GM21737 (cell line): ENCODE measurements around the gene FGGY.
"Not testable (repeated sequence)": the region's sequence is repeated elsewhere in the genome, so short reads cannot be mapped to it uniquely, and the experiment has no call there.

Source experiments
- ATAC-seq: cut with Tn5 transposase; IDR thresholded peaks from one replicate; pipeline ENCODE4 v1.9.1; 2021; ENCODE audit warnings: mild to moderate bottlenecking, moderate library complexity; ENCODE audit not compliant: unreplicated experiment

The FGGY gene

GRCh38 chr1:59532102-59532501 is 235.2 kb downstream of the FGGY start:
- ATAC-seq, result no peak

DNA sequence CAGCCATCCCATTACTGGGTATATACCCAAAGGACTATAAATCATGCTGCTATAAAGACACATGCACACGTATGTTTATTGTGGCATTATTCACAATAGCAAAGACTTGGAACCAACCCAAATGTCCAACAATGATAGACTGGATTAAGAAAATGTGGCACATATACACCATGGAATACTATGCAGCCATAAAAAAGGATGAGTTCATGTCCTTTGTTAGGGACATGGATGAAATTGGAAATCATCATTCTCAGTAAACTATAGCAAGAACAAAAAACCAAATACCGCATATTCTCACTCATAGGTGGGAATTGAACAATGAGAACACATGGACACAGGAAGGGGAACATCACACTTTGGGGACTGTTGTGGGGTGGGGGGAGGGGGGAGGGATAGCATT is 241.6 kb downstream of the FGGY start:
- ATAC-seq, result not testable (repeated sequence)

DNA sequence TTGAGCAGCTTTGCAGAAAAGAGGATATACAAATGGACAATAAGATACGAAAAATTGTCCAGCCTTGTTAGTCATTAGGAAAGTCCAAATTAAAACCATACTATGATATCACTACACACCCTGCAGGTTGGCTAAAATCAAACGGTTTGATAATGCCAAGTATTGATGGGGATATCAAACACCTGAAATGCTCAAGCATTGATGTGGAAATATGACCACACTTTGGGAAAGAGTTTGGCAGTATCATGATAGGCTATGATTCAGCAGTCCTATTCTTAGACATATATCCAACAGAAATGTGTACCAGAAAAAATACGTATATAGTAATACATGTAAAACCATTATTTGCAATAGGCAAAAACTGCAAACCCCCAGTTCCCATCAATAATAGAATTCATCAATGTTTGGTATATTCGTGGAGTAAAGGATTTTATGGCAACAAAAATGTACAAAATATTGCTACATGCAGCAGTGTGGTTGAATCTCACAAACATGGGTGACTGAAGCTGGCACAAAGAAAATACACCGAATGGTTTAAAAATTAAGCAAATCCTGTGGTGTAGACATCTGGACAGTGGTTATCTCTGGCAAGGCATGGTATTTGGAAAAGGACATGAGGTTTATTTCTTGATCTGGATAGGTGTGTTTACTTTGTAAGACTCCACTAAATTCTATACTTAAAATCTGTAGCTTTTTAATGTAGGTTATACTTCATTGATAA is 243.2 kb downstream of the FGGY start:
- ATAC-seq, result no peak

DNA sequence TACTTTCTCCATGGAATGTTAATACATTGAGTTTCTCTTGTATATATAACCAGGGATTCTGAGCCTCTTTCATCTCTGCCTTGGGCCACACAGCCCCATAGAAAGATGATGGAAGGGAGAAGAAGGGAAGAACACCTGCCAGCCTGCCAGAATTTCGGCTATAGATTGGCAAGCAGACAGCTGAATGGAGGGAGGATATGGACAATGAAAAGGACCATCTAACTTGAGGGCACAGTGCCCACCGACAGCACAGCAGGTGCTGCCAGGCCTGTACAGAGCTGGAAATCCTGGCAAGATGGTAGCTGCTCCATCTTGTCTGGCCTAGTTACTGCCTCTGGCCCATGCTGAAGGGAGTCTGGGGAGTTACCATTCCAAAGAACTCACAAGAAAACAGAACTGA is 244.3 kb downstream of the FGGY start:
- ATAC-seq, result no peak

DNA sequence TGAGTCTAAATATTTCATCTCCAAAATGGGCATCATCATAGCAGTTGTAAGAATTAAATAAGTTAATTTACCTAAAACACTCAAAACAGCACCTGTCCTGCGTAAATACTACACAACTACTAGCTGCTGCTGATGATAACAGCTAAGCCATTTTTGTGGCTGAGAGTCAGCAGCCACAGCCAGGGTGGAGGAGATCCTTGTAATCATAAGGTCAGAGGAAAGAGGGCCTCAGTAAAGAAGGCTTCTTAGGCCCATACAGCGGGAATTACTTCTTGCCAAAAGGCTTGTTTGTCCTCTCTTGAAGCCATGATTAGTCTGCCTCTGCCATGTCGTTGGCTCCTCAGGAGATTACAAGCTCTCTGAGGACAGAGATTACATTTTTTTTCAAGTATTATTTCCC is 245.0 kb downstream of the FGGY start:
- ATAC-seq, result no peak

DNA sequence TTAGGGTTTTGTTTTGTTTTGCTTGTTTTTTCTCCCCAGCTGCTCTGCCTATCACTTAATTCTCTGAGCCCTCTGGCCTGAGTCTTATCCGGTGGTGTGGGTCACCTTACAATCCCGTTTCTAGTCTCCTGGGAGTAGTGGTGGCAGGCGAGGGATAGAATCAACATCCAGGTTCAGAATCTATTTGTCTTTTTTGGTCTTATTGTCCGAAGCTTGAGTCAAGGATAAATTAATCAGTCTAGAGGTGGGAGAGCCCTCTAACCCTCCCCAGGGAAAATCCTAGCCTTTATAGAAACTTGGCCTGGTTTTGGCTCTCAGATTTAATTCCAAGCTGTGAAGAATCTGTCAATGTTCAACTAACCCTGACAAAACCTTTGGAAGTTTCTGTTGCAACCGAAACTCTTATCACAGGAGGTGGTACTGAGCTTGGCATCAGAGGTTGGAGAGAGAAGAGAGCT is 246.3 kb downstream of the FGGY start:
- no peak for ATAC-seq

DNA sequence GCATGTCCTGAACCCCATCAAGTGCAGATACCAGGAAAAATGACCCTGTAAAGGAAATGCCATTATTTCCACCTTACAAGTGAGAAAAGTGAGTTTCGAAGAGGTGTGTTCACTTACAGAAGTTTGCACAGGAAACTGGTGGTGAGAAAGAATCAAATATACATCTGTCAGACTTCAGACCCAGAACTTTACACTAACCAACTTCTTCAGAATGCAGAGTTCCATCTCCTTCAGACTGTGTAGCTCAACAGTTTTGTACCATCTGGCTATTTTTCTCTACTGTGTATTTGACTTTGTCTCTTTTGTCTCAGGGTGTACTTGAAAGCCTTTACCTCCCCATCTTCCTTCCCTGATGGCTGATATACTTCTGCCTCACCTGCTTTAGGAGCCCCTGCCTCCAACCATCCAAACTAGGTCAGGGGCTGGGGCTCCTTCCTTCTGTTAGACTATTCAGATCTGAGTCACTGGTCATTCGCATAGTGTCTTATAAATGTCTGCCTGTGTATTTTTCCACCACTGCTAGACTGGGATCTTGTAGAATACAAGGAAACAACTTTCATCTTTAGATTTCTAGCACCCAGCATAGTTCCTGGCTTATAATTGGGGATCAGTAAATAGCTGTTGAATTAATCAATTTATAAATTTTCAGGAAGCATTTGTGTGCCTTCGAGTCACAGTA is 247.9 kb downstream of the FGGY start:
- ATAC-seq, result no peak

DNA sequence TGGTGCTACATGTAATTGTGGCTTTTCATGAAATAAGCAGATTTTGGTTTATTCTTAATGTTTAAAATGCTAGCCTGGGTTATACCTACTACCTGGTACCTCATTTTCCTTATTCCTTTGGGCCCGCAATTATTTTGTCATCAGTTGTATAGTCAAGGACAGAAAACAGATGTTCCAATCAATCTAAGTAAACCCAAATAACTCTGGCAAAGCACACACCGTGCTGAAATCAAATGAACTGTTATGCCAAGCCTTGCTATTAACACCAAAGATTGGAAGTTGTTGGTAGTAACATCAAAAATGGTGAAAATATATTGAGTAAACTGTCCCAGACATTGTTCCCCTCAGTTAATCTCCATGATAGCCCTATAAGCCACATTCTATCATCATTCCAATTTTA is 248.9 kb downstream of the FGGY start:
- ATAC-seq, result no peak

DNA sequence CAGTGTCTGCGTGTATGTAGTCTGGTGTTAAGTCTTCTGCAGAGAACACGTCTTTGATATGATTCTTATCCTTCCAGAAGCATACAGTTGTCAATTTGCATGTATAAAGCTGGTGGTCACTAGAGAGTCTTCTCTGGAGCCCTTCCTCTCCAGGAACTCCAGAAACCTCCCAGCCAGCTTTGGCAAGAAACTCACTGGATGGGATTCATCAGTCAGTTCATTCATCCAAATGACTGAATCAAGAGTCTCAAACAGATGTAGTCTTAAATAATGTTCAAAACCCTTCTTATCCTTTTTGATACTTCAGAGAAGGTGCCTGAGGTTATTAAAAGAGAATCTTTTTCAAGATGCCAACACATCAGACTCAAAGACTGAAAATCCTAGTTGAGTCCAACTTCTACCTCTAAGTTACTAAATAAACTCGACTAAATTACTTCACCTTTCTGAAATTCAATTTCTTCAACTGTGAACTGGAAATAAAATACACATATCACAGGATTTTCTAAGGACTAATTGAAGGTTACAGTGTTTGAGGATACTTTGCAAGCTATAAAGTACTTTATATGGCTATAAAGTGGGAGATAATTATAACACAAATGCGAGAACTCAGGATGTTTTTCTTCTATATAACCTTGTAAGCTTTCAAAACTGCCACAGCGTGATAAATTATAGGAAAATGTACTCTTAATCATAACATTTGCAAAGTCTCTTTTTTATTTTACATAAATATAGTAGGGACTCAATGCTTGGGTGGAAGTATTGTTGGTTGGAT is 252.4 kb downstream of the FGGY start:
- ATAC-seq, result no peak

GRCh38 chr1:59549903-59550302 is 253.0 kb downstream of the FGGY start:
- no peak for ATAC-seq

- ATAC-seq, result no peak
Observed at GRCh38 chr1:59552007-59552406, 255.1 kb downstream of the FGGY start.

GRCh38 chr1:59553371-59553770 is 256.5 kb downstream of the FGGY start:
- no peak for ATAC-seq

GRCh38 chr1:59554011-59554663 is 257.2 kb downstream of the FGGY start:
- no peak for ATAC-seq

DNA sequence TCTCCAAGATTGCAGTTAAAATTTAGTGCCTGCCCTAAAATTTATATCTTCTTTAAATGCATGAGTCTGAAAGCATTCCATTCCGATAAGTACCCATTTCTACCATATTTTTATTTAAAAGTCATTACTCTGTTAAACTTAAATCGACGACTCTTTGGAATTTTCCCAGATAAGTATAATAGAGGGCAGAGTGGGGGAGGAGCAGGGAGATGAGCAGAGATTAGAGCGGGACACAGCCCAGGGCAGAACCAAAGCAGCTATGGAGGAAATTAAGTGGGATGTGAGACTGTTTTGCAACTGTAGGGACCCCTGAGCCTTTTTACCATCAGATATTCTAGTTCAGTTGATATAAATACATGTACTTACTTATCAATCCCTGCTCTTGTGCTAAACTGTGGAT is 257.9 kb downstream of the FGGY start:
- no peak for ATAC-seq

- no peak for ATAC-seq
Observed at GRCh38 chr1:59556398-59556797, 259.5 kb downstream of the FGGY start.

DNA sequence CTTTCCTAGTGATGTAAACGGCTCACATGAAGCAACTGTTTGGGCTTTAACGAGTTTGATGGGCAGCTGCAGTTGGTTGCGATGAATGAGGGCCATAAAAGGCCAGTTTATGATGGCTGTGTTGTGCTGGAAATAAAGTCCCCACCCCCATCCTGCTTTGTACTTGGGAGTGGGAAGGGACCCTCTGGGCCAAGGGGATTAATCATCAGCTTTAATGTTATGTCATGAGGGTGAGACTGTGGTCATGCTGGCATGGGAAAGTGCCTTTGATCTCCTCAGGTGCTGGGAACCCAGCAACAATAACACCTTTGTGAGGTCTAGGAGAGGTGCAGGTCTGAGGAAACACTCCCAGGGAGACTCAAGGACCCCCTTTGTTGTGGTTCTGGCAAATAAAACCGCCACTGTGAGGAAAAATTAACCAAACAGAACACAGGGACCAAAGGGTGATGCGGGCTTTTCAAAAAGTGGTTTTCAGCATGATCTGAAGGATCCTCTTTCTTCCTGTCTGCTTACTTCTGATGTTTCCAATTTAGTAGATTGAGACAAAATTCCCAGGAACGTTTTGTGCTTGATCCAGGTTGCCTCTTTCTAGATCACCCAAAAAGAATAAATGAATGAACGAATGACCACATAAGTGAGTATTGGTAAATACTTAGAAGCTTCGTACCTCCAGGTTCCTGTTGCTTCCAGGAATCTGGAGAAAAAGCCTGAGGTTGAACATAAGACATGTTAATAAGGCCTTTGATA is 260.1 kb downstream of the FGGY start:
- ATAC-seq, result no peak

GRCh38 chr1:59557549-59557885 is 260.6 kb downstream of the FGGY start:
- no peak for ATAC-seq

DNA sequence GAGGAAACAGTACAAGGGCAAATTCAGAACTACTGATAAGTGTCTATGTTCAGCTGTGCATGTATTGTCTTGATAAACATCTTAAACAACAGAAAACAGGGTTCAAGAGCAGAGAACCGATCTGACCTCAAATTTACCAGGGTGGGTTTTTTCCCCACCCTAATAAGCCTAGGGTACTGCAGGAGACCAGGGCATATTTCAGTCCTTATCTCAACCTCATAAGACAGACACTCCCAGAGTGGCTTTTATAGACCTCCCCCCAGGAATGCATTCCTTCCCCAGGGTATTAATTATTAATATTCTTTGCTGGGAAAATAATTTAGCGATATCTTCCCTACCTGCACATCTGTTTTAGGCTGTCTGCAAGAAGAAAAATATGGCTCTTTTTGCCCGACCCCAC is 261.7 kb downstream of the FGGY start:
- ATAC-seq, result not testable (repeated sequence)

- no peak for ATAC-seq
Observed at GRCh38 chr1:59560807-59561450, 264.0 kb downstream of the FGGY start.

- ATAC-seq, result no peak
Observed at GRCh38 chr1:59561796-59562195, 264.9 kb downstream of the FGGY start.
